Mucosa of stomach (tissue), 1 donor: ENCODE results near the gene JARID2.

Experiments
- H3K27me3 ChIP-seq: one replicate; pipeline ENCODE4 v1.7.0; 2013; ENCODE audit warnings: mild to moderate bottlenecking, low read length; ENCODE audit not compliant: control insufficient read depth, insufficient read depth
- H3K36me3 ChIP-seq: one replicate; pipeline ENCODE4 v1.7.0; 2013; ENCODE audit warnings: low read length; ENCODE audit not compliant: control insufficient read depth, insufficient read depth
- H3K4me1 ChIP-seq: one replicate; pipeline ENCODE4 v1.7.0; 2013; ENCODE audit warnings: mild to moderate bottlenecking, low read length; ENCODE audit not compliant: control insufficient read depth, insufficient read depth
- H3K4me3 ChIP-seq: one replicate; pipeline ENCODE4 v1.7.0; 2013; ENCODE audit warnings: low read length
- H3K9ac ChIP-seq: one replicate; pipeline ENCODE4 v1.7.0; 2013; ENCODE audit warnings: mild to moderate bottlenecking, low read length, moderate library complexity
- H3K9me3 ChIP-seq: one replicate; pipeline ENCODE4 v1.7.0; 2013; ENCODE audit warnings: mild to moderate bottlenecking, low read length, moderate library complexity; ENCODE audit not compliant: control insufficient read depth
- donor health status: Pancreatic carcinoma.

Gene JARID2

GRCh38 chr6:15524861-15525401 is 279.1 kb downstream of the JARID2 start:
- no peaks in the 10 kb centered on the region for H3K27me3 ChIP-seq
- no peaks in the 10 kb centered on the region for H3K9me3 ChIP-seq
- no peak overlapping the region for H3K4me3 ChIP-seq
- H3K4me1 ChIP-seq: no peaks in the 10 kb centered on the region
- H3K9ac ChIP-seq: no peak overlapping the region
- H3K36me3 ChIP-seq: no peaks in the 10 kb centered on the region

GRCh38 chr6:15526212-15526701 is 280.4 kb downstream of the JARID2 start:
- no peaks in the 10 kb centered on the region for H3K4me1 ChIP-seq
- H3K9ac ChIP-seq: no peak overlapping the region
- H3K9me3 ChIP-seq: no peaks in the 10 kb centered on the region
- no peak overlapping the region for H3K4me3 ChIP-seq
- no peaks in the 10 kb centered on the region for H3K36me3 ChIP-seq
- H3K27me3 ChIP-seq: no peaks in the 10 kb centered on the region

GRCh38 chr6:15527838-15528617 is 282.2 kb downstream of the JARID2 start:
- no peak overlapping the region for H3K4me3 ChIP-seq
- H3K27me3 ChIP-seq: no peaks in the 10 kb centered on the region
- peaks cover 3% of the 10 kb centered on the region for H3K36me3 ChIP-seq
- H3K4me1 ChIP-seq: no peaks in the 10 kb centered on the region
- no peak overlapping the region for H3K9ac ChIP-seq
- no peaks in the 10 kb centered on the region for H3K9me3 ChIP-seq

GRCh38 chr6:15528870-15529269 is 283.0 kb downstream of the JARID2 start:
- H3K36me3 ChIP-seq: peaks cover 3% of the 10 kb centered on the region
- H3K9me3 ChIP-seq: no peaks in the 10 kb centered on the region

GRCh38 chr6:15530411-15530810 is 284.5 kb downstream of the JARID2 start:
- H3K9me3 ChIP-seq: no peaks in the 10 kb centered on the region
- no peak overlapping the region for H3K4me3 ChIP-seq
- H3K9ac ChIP-seq: no peak overlapping the region

More at GRCh38 chr6:15528870-15529269, 283.0 kb downstream of the JARID2 start:
- no peak overlapping the region for H3K9ac ChIP-seq
- no peaks in the 10 kb centered on the region for H3K4me1 ChIP-seq
- no peaks in the 10 kb centered on the region for H3K27me3 ChIP-seq
- H3K4me3 ChIP-seq: no peak overlapping the region

GRCh38 chr6:15531973-15532372 is 286.1 kb downstream of the JARID2 start:
- peaks cover 3% of the 10 kb centered on the region for H3K36me3 ChIP-seq

More at GRCh38 chr6:15530411-15530810, 284.5 kb downstream of the JARID2 start:
- H3K36me3 ChIP-seq: peaks cover 3% of the 10 kb centered on the region
- no peaks in the 10 kb centered on the region for H3K27me3 ChIP-seq
- no peaks in the 10 kb centered on the region for H3K4me1 ChIP-seq

GRCh38 chr6:15533379-15534026 is 287.6 kb downstream of the JARID2 start:
- H3K4me3 ChIP-seq: no peak overlapping the region
- H3K9ac ChIP-seq: no peak overlapping the region
- peaks cover 3% of the 10 kb centered on the region for H3K36me3 ChIP-seq

More at GRCh38 chr6:15531973-15532372, 286.1 kb downstream of the JARID2 start:
- Histone ChIP-seq H3K9ac (no peak overlapping the region), H3K4me3 (no peak overlapping the region), H3K27me3 (no peaks in the 10 kb centered on the region), H3K4me1 (no peaks in the 10 kb centered on the region), H3K9me3 (no peaks in the 10 kb centered on the region)

GRCh38 chr6:15534974-15535373 is 289.1 kb downstream of the JARID2 start:
- Histone ChIP-seq H3K4me1 (no peaks in the 10 kb centered on the region), H3K36me3 (peaks cover 3% of the 10 kb centered on the region), H3K9me3 (no peaks in the 10 kb centered on the region), H3K9ac (no peak overlapping the region), H3K4me3 (no peak overlapping the region), H3K27me3 (no peaks in the 10 kb centered on the region)

More at GRCh38 chr6:15533379-15534026, 287.6 kb downstream of the JARID2 start:
- Histone ChIP-seq H3K4me1 (no peaks in the 10 kb centered on the region), H3K27me3 (no peaks in the 10 kb centered on the region), H3K9me3 (no peaks in the 10 kb centered on the region)

GRCh38 chr6:15535495-15536197 is 289.8 kb downstream of the JARID2 start:
- Histone ChIP-seq H3K4me3 (no peak overlapping the region), H3K36me3 (peaks cover 3% of the 10 kb centered on the region), H3K27me3 (no peaks in the 10 kb centered on the region), H3K9me3 (no peaks in the 10 kb centered on the region), H3K4me1 (no peaks in the 10 kb centered on the region), H3K9ac (no peak overlapping the region)

- Histone ChIP-seq H3K9ac (no peak overlapping the region), H3K27me3 (no peaks in the 10 kb centered on the region), H3K36me3 (peaks cover 3% of the 10 kb centered on the region), H3K9me3 (no peaks in the 10 kb centered on the region), H3K4me3 (no peak overlapping the region), H3K4me1 (no peaks in the 10 kb centered on the region)
These were observed 290.5 kb downstream of the JARID2 start for GRCh38 chr6:15536198-15536955.

- no peaks in the 10 kb centered on the region for H3K9me3 ChIP-seq
These were observed 292.2 kb downstream of the JARID2 start for GRCh38 chr6:15538106-15538505.

More at GRCh38 chr6:15538106-15538505, 292.2 kb downstream of the JARID2 start:
- no peaks in the 10 kb centered on the region for H3K4me1 ChIP-seq
- H3K4me3 ChIP-seq: no peak overlapping the region
- no peaks in the 10 kb centered on the region for H3K27me3 ChIP-seq
- H3K36me3 ChIP-seq: no peaks in the 10 kb centered on the region
- no peak overlapping the region for H3K9ac ChIP-seq
